OCI-LY7 (cell line): Measurements from ENCODE around the gene CAPRIN2. TPM values are rescaled to one million over a fixed set of nuclear protein-coding genes. Genes with fewer than 3 reads are reported as not detected.

Experiments used
- BruUV-seq: library from RNA; stranded (reverse); fragments of 400-500 nt; replicated peaks from 2 replicates; lab custom pipeline; 2021; lab: Mats Ljungman, UMichigan
- CTCF ChIA-PET: fragments of 300-600 bp; sonication (Branson Sonifier 250); formaldehyde crosslinking; loops from one replicate; lab custom pipeline; 2022; ENCODE audit warnings: antibody characterized with exemption; ENCODE audit not compliant: unreplicated experiment; lab: Charles Lee
- POLR2A ChIA-PET: fragments of 300-600 bp; sonication (Branson Sonifier 250); formaldehyde crosslinking; loops from one replicate; lab custom pipeline; 2022; ENCODE audit warnings: antibody characterized with exemption; lab: Charles Lee
- DNase-seq: peaks from one replicate; pipeline ENCODE4 v3.0.0-alpha.2; 2015; ENCODE audit warnings: low spot score
- H2AFZ ChIP-seq: fragments of 200-600 bp; sonication (generic), shearing (Covaris generic); 2 replicates; pipeline ENCODE4 v1.6.1; 2014; ENCODE audit warnings: mild to moderate bottlenecking, antibody characterized with exemption, low read length, moderate library complexity
- H3K27ac ChIP-seq: fragments of 200-600 bp; sonication (generic); 2 replicates; pipeline ENCODE4 v1.5.1; 2014; ENCODE audit warnings: mixed run types, low read depth, mild to moderate bottlenecking, moderate library complexity, low read length, inconsistent platforms; ENCODE audit not compliant: poor library complexity, severe bottlenecking
- H3K36me3 ChIP-seq: fragments of 200-600 bp; sonication (generic); 2 replicates; pipeline ENCODE4 v1.6.1; 2014; ENCODE audit warnings: mild to moderate bottlenecking, antibody characterized with exemption, low read length, moderate library complexity, mixed read lengths; ENCODE audit not compliant: insufficient read depth
- H3K4me1 ChIP-seq: fragments of 200-600 bp; sonication (generic); 2 replicates; pipeline ENCODE4 v1.5.1; 2014; ENCODE audit warnings: mild to moderate bottlenecking, low read length; ENCODE audit not compliant: insufficient read depth, poor library complexity, severe bottlenecking
- H3K4me2 ChIP-seq: fragments of 200-600 bp; sonication (generic); 2 replicates; pipeline ENCODE4 v1.6.1; 2014; ENCODE audit warnings: mild to moderate bottlenecking, low read length
- H3K4me3 ChIP-seq: fragments of 200-600 bp; sonication (generic); 2 replicates; pipeline ENCODE4 v1.5.1; 2014; ENCODE audit warnings: mild to moderate bottlenecking, low read depth, low read length; ENCODE audit not compliant: poor library complexity, severe bottlenecking
- H3K79me2 ChIP-seq: fragments of 200-600 bp; sonication (generic); 2 replicates; pipeline ENCODE4 v1.6.1; 2016; ENCODE audit warnings: low read depth, mild to moderate bottlenecking, low read length, moderate library complexity, mixed read lengths; ENCODE audit not compliant: insufficient read depth
- H3K9me2 ChIP-seq: fragments of 200-600 bp; sonication (generic); 2 replicates; pipeline ENCODE4 v1.6.1; 2016; ENCODE audit warnings: mild to moderate bottlenecking, low read length, mixed read lengths; ENCODE audit not compliant: insufficient read depth
- H3K9me3 ChIP-seq: fragments of 200-600 bp; sonication (generic); 2 replicates; pipeline ENCODE4 v1.6.1; 2014; ENCODE audit warnings: mild to moderate bottlenecking, mixed run types, low read length, mixed read lengths
- H4K20me1 ChIP-seq: fragments of 200-600 bp; sonication (generic); 2 replicates; pipeline ENCODE4 v1.6.1; 2014; ENCODE audit warnings: mild to moderate bottlenecking, antibody characterized with exemption, low read length, moderate library complexity, mixed read lengths; ENCODE audit not compliant: insufficient read depth
- CTCF ChIP-seq: fragments of 200-600 bp; sonication (generic); conservative IDR thresholded peaks from 2 replicates; pipeline ENCODE4 v1.5.1; 2014; ENCODE audit warnings: mild to moderate bottlenecking, antibody characterized with exemption, low read length, moderate library complexity, mixed read lengths
- EZH2phosphoT487 ChIP-seq: fragments of 200-600 bp; sonication (generic); IDR thresholded peaks from 2 replicates; pipeline ENCODE4 v1.6.1; 2018; ENCODE audit warnings: low read depth, borderline replicate concordance, mild to moderate bottlenecking, mixed run types, antibody characterized with exemption, low read length, moderate library complexity, mixed read lengths
- intact Hi-C: fragments of 100-400 bp; cut with micrococcal nuclease; formaldehyde crosslinking; loops from one replicate; pipeline ENCODE4 v1.10.0; 2022; ENCODE audit not compliant: unreplicated experiment
- total RNA-seq, 2 experiments: library from RNA; depleted of rRNA in 1 of 2; stranded (reverse); fragments of >200 nt in 1 of 2; shearing (Covaris generic) in 1 of 2; gene quantifications; 2 replicates each; pipeline ENCODE4 v1.2.3, GENCODE V29; 2014 to 2022

Gene CAPRIN2
- total RNA-seq, 2 experiments from 2014 or later = 21.7 to 23.7 TPM

GRCh38 chr12:30779178-30779577 lies 24.4 kb upstream of the CAPRIN2 start:
- ChIA-PET POLR2A (no interaction called here), CTCF (no interaction called here)
- Histone ChIP-seq H3K9me2 (no peaks in the 10 kb centered on the region), H3K4me3 (no peak overlapping the region), H2AFZ (no peak overlapping the region), H3K4me1 (no peaks in the 10 kb centered on the region), H3K36me3 (no peaks in the 10 kb centered on the region), H4K20me1 (no peaks in the 10 kb centered on the region), H3K27ac (no peak overlapping the region), H3K4me2 (no peak overlapping the region), H3K79me2 (no peaks in the 10 kb centered on the region), H3K9me3 (peaks cover 10% of the 10 kb centered on the region)
- intact Hi-C loops = no loop called here
- TF ChIP-seq EZH2phosphoT487 (no peak), CTCF (no peak)
- no TSS peak for BruUV-seq
- DNase-seq = no peak

- POLR2A ChIA-PET = interaction anchor here (0.6 to 0.7 kb wide), 2 partner anchors 9 to 114 kb away, joined by 3 read pairs; no protein-coding TSS in a partner anchor
These were observed 19.8 kb upstream of the CAPRIN2 start for GRCh38 chr12:30774599-30774998.

More at GRCh38 chr12:30774599-30774998, 19.8 kb upstream of the CAPRIN2 start:
- Histone ChIP-seq H3K36me3 (no peaks in the 10 kb centered on the region), H3K27ac (no peak overlapping the region), H3K9me2 (no peaks in the 10 kb centered on the region), H3K4me2 (no peak overlapping the region), H3K4me1 (no peaks in the 10 kb centered on the region), H3K4me3 (no peak overlapping the region), H3K79me2 (no peaks in the 10 kb centered on the region), H4K20me1 (no peaks in the 10 kb centered on the region), H3K9me3 (peaks cover 10% of the 10 kb centered on the region), H2AFZ (no peak overlapping the region)
- no peak for TF ChIP-seq EZH2phosphoT487
- TF ChIP-seq CTCF = no peak
- CTCF ChIA-PET = no interaction called here
- intact Hi-C loops = no loop called here
- DNase-seq = peak; percentile 9
- BruUV-seq = no TSS peak
